NCI-H526 treated with DMSO at 0.1 percent for 48 hours (cell line): ENCODE measurements around the gene ZNF205.
A peak's percentile ranks its signal among the peaks of the same experiment; 100 is the strongest.
"Not testable (repeated sequence)": the region's sequence is repeated elsewhere in the genome, so short reads cannot be mapped to it uniquely, and the experiment has no call there.

Source experiments
- DNase-seq: peaks from one replicate; lab custom pipeline; 2025; lab: John Stamatoyannopoulos, UW

The ZNF205 gene

DNA sequence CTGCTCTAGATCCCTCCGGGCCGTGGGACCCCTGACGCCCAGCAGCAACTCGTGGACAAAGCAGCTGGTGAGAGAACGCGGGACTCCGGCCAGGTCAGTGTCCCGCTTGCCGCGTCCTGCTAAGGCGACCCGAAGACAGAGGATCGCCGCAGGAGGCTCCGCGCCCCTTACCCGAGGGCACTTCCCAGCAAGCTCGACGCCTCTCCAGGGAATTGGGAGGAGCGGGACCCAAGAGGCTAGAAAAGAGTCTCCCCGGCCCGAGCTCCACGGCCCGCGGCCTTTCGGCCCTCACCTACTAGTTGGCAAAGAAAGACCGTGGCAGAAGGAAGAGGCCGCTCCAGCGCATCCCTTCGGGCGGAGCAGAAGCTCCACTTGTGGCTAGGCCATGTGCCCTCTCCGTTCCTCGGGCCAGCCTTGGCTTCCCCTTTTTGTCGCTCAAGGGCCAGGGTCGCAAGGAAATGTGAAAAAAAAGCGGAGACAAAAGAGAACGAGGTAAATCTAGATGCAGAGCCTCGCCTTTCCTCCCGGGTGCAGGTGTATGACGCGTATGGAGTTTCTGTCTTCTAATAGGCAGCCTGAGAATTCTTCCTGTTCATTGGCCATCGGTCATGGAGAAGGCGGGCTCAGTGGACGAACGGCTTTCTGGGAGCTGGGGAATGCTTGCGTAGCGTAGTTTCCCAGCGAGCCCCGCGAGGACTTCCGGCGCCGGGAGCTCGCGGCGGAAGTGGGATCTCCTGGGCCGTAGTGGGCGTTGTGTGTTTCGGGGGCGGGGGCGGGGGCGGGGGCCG, 22.1 kb downstream of the ZNF205 start, which contains the start of gene ZNF213:
TSS of gene ZNF213 (plus strand) at position 692 of the 788 bp plus-strand sequence. CDS start 2,252 bp downstream, outside the sequence.
- DNase-seq: peak; percentile 93

DNA sequence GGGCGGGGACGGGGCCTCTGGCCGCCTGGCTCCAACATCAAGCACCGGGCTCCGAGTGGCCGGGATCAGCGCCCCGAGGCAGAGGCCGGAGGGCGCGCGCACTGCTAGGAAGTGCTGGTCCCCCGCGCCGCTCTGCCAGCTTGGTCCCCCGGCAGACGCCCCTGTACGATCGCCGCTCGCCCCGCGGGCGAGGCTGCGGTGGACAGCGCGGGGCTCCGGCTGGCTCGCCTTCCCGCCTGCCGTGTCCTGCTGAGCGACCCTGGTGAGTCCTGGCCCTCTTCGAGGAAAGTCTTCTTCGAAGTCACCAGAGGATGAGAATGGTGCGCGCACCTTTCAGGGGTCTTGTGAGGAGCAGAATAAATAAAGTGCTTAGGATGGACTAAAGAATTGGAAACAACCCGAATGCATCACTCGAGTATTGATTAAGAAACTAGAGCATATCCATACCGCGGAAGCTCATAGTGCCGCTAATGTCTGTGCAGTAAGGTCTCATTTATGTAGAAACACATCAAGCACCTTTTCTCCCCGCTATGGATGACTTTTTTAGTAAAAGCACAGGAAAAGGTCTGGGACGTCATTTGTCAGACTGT, 22.8 kb downstream of the ZNF205 start:
- DNase-seq: no peak

DNA sequence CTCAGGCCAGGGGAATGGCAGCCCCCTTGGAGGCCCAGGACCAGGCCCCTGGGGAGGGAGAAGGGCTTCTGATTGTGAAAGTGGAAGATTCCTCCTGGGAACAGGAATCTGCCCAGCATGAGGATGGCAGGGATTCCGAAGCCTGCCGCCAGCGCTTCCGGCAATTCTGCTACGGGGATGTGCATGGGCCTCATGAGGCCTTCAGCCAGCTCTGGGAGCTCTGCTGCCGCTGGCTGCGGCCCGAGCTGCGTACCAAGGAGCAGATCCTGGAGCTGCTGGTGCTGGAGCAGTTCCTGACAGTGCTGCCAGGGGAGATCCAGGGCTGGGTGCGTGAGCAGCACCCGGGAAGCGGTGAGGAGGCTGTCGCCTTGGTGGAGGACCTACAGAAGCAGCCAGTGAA, 24.9 kb downstream of the ZNF205 start:
- no peak for DNase-seq

DNA sequence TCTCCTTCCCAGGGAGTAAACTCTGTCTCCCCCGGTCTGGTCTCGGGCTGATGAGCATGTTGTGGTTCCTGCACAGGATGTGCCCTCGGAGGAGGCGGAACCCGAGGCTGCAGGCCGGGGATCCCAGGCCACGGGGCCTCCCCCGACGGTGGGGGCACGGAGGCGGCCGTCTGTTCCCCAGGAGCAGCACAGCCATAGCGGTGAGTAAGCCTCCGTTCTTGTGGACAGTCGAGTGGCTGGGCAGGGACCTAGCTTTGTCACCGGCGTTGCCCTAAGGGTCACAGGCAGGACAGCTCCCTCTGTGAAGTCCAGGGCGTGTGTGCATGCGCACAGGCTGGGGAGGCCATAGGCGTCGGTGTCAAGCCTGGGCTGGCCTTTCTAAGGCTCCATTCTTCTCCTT, 26.0 kb downstream of the ZNF205 start:
- no peak for DNase-seq

DNA sequence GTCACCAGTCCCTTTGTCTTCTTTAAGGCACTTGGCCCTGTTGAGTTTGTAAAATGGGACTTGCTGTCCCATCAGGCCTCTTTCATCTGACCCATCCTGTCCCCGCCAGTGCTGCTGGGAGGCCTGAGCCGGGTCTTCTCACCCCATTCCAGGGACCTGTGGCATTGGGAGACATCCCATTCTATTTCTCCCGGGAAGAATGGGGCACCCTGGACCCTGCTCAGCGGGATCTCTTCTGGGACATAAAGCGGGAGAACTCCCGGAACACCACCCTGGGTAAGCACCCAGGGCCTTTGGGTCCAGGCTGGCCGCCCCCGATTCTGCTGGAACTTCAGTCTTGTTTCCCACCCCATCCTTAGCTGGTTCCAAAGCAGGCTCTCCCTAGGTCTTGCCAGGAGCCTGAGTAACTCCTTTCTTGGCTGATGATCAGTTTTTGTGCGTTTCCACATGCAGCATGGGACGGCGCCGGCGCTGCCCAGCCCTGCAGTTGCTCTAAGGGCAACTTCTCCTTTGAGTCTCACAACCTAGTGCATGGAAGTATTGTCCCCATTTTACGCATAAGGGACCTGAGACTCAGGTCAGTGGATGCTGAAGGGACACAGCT, 26.5 kb downstream of the ZNF205 start:
- DNase-seq: no peak

DNA sequence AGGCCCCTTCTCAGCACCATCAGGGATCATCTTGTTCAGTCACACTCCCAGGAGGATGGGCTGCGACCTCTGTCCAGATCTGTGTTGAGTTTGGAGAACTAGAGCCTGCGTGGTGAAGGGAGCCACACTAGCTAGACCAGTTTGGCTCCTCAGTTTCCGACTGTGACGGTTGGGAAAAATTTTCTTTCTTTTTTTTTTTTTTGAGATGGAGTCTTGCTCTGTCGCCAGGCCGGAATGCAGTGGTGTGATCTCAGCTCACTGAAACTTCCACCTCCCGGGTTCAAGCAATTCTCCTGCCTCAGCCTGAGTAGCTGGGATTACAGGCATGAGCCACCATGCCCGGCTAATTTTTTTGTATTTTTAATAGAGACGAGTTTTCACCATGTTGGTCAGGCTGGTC, 27.2 kb downstream of the ZNF205 start:
- not testable (repeated sequence) for DNase-seq

DNA sequence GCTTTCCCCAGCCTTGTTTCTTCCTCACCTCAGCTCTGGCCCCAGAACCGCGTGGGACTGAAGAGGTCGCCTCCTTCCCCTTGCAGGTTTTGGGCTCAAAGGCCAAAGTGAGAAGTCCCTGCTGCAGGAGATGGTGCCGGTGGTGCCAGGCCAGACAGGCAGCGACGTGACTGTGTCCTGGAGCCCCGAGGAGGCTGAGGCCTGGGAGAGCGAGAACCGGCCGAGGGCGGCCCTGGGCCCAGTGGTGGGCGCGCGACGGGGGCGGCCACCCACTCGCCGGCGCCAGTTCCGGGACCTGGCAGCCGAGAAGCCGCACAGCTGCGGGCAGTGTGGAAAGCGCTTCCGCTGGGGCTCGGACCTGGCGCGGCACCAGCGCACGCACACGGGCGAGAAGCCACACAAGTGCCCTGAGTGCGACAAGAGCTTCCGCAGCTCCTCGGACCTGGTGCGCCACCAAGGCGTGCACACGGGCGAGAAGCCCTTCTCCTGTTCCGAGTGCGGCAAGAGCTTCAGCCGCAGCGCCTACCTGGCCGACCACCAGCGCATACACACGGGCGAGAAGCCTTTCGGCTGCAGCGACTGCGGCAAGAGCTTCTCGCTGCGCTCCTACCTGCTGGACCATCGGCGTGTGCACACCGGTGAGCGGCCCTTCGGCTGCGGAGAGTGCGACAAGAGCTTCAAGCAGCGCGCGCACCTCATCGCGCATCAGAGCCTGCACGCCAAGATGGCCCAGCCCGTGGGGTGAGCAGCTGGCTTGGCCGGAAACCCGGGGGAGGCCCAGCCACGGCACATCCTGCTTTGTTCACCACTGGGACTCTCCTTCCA, 28.4 kb downstream of the ZNF205 start:
- DNase-seq: no peak

DNA sequence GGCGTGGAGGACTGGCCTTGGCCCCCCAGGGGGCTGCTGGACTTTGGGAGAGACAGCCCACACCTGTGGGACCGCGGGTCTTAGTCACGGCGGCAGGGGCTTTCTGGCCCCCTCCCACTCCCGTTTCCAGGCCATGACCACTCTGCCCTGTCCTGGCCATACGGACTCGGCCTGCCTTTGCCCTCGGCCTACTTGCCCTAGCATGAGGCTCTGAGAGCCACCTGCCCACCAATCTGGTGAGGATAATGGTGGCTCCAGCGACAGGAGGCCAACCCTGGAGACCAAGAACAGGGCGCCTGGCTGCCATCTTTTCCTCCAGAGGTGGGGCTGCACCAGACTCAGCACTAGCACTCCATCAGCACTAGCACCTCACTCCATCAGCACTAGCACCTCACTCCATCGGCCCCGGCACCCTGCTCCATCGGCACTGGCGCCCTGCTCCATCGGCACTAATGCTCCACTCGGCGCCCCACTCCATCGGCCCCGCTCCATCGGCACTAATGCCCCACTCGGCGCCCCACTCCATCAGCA, 29.5 kb downstream of the ZNF205 start:
- DNase-seq: no peak

DNA sequence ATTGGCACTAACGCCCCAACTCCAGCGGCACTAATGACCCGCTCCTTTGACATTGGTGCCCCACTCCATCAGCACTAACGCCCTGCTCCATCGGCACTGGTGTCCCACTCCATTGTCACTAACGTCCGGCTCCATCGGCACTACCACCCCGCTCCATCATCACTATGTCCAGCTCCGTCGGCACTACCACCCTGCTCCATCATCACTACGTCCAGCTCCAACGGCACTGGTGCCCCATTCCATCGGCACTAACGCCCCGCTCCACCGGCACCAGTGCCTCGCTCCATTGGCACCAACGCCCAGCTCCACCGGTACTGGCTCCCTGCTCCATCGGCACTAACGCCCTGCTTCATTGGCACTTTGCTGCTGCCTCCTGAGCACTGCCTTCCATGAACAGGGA, 29.9 kb downstream of the ZNF205 start:
- no peak for DNase-seq

DNA sequence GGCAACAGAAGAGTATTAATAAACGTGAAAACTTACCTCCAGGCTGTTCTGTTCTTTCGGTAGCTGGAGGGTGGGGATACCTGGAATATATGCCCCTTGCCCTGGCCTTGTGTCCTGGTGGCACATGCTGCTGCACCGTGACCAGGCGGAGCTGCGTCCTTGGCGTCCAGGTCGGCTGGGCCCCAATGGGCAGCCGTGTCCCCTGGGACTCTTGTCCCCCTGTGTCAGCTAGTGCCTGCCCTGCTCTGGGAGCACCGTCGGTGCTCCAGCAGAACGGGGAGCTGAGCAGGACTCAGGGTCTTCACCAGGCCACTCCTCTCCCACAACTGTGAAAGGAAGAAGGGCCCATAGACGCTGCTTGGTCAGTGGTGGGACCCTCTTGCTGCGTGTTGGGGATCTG, 30.4 kb downstream of the ZNF205 start:
- no peak for DNase-seq

DNA sequence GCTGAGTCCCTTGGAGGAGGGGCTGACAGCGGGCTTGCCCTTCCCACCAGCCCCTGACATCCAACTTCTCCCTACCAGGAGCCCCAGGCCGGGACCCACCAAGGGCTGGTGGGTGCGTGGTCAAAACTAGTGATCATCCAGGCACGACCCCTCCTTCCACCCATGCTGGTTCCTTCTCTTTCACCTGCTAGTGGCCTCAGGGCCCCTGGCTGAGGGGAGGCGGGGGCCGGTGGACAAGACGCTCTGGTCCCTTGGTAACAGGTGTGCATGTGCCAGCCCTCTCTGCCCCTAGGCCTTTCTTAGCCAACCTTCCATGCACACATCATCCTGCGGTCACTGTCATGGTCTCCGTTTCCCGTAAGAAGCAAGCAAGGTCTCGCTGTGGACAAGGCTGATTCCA, 30.8 kb downstream of the ZNF205 start:
- no peak for DNase-seq

DNA sequence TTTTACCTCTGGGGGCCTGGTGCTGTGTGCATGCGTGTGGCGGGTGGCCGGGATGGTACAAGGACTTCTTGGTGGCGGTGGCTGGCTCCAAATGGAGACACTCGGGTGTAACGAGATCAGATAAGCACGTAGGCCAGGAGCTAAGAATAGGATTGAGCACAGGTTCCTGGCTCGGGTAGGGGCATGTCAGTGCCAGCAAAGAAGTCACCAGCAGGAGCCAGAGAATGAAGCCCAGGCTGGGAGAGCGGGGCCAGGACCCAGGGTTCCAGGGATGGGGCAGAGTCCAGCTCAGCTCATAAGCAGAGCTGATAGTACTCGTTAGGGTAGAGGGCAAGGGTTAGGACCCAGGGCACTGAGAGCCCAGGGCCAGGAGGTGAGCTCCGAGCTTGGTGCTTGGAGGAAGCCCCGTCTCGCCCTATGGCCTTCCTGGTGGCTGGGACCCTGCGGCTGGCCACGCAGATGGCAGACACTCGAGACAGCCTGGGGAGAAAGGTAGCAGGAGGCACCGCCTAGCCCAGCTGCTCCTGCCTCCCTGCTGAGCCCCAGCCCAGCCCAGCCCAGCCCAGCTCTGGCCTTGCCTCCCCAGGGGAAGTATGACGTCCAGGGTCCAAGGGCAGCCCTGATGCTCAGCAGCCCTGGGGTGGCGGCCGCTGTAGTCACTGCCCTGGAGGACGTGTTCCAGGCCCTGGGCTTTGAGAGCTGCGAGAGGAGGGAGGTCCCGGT, 31.4 kb downstream of the ZNF205 start:
- no peak for DNase-seq

DNA sequence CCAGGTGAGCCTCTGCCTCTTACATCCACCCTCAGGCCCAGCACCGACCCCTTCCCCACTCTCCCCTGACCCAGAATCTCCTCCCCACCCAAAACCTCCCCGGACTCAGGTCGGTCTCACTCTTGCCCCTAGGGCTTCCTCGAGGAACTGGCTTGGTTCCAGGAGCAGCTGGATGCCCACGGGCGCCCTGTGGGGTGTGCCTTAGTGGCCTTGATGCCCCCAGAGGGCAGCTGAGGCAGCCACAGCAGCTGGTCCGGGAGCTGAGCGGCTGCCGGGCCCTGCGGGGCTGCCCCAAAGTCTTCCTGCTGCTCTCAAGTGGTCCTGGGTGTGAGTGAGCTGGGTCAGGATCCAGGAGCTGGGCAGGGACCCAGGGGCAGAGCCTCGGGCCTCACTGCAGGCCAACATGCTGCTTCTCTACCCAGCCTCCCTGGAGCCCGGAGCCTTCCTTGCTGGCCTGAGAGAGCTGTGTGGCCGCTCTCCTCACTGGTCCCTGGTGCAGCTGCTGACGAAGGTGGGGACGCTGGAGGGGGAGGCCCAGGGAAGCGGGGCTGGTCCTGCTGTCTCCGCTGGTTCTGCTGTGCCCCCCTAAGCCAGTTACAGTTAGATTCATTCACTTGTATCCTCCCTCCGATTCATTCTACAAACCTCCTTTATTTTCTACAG, 32.1 kb downstream of the ZNF205 start:
- DNase-seq: no peak

DNA sequence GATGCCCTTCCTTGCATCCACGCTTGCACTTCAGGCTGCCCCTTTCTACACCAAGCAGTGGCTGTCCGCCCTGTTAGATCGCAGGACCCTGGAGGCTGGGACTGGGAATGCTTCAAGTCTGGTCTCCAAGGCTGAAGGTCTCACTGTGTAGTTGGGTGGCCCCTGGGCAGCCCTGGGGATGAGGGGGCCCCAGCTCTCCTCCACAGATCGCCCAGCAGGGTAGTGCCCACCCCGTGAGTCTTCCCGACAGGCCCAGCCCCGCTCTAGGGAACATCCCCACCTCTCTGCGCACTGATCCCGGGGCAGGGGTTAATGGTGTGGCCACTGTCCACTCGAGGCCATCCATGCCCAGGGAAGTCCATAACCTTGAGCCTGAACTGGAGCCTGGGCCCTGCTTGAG, 32.8 kb downstream of the ZNF205 start:
- no peak for DNase-seq

DNA sequence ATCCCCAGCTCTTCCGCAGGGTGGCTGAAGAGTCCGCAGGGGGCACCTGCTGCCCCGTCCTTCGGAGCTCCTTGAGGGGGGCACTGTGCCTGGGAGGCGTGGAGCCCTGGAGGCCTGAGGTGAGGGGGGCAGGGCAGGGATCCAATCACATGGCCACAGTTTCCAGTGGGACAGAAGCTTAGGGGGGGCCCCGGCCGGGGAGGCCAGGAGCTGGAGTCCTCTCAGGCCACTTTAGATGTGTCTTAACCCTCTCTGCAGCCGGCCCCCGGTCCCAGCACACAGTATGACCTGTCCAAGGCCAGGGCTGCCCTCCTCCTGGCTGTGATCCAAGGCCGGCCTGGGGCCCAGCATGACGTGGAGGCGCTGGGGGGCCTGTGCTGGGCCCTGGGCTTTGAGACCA, 33.3 kb downstream of the ZNF205 start:
- DNase-seq: no peak

DNA sequence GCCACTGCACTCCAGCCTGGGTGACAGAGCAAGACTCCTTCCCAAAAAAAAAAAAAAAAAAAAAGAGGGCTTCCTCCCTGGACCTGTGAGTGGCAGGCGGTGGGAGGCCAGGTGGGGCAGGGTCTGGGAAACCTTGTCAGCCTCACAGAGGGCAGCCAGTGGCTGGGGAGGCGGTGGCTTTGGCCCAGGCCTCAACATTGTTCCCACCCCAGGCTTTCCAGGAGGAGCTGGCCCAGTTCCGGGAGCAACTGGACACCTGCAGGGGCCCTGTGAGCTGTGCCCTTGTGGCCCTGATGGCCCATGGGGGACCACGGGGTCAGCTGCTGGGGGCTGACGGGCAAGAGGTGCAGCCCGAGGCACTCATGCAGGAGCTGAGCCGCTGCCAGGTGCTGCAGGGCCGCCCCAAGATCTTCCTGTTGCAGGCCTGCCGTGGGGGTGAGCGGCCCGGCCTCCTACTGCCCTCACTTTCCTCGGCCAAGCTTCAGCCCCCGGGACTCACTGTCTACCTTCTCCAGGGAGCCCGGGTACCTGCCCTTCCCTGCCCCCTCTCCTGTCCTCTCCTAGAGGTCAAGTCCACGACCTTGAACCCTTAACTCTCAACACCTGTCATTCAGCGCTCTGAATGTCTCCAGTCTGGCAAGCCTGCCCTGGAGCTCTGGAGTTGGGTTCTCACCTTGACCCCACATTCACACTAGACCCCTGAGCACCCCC, 34.8 kb downstream of the ZNF205 start:
- DNase-seq: no peak

DNA sequence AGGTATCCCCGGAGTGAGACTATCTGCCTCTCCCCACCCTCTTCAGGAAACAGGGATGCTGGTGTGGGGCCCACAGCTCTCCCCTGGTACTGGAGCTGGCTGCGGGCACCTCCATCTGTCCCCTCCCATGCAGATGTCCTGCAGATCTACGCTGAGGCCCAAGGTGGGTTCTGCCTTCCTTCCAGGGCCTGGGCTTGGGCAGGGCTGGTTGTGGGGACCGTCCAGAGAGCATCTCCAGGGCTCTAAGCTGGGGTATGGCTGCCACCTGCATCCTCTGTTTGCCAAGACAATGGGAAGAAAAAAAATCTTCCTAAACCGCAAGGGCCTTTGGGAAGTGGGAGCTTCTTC, 35.3 kb downstream of the ZNF205 start:
- no peak for DNase-seq

DNA sequence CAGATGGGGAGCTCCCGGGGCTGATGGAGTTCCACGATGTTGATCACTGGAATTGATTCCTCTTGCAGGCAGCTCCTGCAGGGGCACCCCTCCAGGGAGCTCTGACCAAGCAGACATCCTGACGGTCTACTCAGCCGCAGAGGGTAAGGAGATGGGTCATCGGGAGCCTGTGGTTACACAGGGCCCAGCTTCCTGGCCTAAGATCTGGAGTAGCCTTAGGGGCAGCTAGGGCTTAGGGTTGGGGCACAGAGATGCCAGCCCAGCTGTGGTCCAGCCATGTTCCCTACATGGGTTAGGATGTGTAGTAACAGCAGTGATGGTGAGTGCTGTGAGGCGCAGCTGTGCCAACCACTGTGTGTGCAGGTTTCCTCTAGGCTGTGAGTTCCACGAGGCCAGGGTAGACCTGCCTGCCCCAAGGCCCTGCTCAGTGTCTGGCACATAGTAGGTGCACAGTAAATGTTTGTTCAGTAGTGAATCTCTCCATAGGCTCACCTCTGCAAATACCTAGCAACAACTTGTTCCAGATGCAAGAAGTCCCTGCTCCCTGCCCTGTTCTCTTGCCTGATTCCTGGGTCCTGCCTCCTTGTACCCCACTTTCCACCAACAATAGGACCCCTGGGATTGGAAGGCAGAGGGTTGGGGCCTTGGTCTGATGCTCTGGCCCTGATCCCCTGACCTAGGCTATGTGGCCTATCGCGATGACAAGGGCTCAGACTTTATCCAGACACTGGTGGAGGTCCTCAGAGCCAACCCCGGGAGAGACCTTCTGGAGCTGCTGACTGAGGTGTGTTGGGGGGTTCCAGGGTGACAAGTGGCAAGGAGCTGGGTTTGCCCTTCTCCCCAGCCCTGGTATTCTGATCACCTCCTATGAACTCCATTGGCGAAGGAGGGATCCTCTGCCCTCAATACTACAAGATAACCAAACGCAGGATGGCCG, 36.1 kb downstream of the ZNF205 start:
- no peak for DNase-seq

DNA sequence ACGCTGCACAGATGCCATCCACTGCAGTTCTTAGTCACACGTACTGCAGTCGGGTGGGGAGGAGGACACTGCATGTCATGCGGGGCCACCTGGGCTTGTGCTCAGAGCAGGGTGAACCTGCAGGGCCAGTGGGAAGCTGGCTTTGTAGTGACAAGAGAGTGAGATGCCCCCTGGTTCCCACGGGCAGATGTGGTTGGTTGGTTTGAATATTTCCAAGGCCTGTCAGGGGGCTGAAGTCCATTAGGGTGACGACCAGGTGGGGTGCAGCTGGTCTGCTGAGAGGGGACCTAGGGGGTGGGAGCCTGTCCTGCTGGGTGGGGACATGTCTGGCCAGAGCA, 36.8 kb downstream of the ZNF205 start:
- no peak for DNase-seq
